NCI-H1436 treated with DMSO at 0.1 percent for 48 hours (cell line): Measurements from ENCODE around the gene NBEAL1.
"Not testable (repeated sequence)": the region's sequence is repeated elsewhere in the genome, so short reads cannot be mapped to it uniquely, and the experiment has no call there.

Experiments
- DNase-seq: peaks from one replicate; lab custom pipeline; 2025; lab: John Stamatoyannopoulos, UW

The NBEAL1 gene

DNA sequence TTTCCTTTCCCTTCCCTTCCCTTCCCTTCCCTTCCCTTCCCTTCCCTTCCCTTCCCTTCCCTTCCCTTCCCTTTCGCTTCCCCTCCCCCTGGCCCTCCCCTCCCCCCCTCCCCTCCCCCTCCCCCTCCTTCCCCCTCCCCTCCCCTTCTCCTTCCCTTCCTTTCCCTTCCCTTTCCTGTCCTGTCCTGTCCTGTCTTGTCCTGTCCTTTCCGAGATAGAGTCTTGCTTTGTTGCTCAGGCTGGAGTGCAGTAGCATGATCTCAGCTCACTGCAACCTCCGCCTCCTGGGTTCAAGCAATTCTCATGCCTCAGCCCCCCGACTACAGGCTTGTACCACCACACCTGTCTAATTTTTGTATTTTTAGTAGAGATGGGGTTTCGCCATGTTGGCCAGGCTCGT is 24.5 kb downstream of the NBEAL1 start:
- DNase-seq = not testable (repeated sequence)

DNA sequence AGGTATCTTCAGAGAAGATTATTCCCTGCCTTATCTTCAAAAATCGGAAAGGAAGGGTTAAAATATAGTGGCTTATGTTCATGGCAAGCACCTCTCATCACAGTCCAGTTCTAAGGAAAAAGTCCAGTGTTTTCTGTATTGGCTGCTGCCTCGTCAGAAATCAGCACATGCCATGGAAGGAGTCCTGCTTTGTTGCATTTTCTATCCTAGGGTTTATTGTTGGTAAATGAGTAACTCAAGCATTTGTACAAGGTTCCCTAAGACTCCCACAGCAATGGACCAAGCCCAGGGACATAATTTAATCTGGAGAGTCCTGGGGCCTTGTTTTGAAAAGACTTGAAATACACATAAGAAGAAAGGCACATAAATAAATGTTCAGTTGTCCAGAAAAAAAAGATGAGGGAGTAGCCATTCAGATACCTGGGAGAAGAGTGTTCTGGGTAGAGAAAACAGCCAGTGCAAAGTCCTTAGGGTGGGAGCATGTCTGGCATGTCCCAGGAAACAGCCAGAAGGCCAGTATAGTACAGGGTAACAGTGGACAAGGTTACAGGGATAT is 26.4 kb downstream of the NBEAL1 start:
- no peak for DNase-seq

- DNase-seq = no peak
Observed at GRCh38 chr2:203042178-203042577, 27.5 kb downstream of the NBEAL1 start.

DNA sequence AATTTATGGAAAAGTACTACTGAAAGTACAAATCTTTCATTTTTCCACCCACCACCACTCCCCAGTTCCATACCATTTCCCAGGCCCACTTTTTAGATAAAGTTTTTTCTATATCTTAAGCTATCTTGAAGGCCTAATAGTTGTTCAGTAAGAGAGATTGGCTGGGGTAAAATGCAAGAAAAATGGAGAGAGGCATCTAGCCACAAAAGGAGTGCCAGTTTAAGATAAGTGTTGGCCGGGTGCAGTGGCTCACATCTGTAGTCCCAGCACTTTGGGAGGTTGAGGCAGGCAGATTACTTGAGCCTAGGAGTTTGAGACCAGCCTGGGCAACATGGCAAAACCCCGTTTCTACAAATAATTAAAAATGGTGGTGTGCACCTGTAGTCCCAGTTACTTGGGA is 28.6 kb downstream of the NBEAL1 start:
- DNase-seq = no peak

GRCh38 chr2:203045867-203046266 is 31.2 kb downstream of the NBEAL1 start:
- DNase-seq = no peak

DNA sequence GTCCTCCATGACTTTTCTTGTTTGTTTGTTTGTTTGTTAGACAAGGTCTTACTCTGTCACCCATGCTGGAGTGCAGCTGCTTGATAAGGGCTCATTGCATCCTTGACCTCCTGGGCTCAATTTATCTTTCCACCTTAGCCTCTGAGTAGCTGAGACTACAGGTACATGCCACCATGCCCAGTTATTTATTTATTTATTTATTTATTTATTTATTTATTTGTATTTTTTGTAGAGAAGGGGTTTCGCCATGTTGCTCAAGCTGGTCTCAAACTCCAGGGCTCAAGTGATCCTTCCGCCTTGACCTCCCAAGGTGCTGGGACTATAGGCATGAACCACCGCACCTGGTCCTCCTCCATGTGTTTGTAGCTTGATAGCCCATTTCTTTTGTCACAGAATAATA is 37.9 kb downstream of the NBEAL1 start:
- DNase-seq = no peak

- DNase-seq = no peak
Observed at GRCh38 chr2:203059567-203060240, 45.0 kb downstream of the NBEAL1 start.

GRCh38 chr2:203061346-203061745 is 46.7 kb downstream of the NBEAL1 start:
- no peak for DNase-seq

DNA sequence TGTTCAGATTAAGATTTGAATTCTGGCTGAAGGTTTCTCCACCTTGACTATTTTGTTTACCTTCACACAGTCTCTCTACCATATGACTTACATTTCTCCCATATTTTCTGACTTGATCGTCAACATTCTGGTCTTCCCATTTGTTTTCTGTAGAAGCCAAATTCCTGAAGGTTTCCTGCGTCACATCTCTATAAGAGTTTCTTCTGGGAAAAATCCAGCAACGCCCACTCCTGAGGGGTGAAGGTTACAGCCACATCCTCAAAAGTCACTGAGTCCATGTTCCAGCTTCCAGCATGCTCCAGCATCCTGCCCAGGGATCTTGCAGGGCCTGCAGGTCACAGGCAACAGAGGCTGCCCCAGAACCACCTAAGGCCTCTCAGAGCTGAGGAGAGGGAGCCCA is 47.5 kb downstream of the NBEAL1 start:
- DNase-seq = no peak

DNA sequence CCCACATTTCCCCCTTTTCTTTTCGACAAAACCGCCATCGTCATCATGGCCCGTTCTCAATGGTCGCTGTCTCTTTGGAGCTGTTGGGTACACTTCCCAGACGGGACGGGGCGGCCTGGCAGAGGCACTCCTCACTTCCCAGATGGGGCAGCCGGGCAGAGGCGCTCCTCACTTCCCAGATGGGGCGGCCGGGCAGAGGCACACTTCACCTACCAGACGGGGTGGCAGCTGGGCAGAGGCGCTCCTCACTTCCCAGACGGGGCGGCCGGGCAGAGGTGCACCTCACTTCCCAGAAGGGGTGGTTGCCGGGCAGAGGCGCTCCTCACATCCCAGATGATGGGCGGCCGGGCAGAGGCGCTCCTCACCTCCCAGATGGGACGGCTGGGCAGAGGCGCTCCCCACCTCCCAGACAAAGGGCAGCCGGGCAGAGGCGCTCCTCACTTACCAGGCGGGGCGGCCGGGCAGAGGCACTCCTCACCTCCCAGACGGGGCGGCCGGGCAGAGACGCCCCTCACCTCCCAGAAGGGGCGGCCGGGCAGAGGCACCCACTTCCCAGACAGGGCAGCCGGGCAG is 51.9 kb downstream of the NBEAL1 start:
- not testable (repeated sequence) for DNase-seq

- no peak for DNase-seq
Observed at GRCh38 chr2:203070701-203071100, 56.0 kb downstream of the NBEAL1 start.

GRCh38 chr2:203071148-203071547 is 56.5 kb downstream of the NBEAL1 start:
- DNase-seq = no peak

- DNase-seq = no peak
Observed at GRCh38 chr2:203072371-203072770, 57.7 kb downstream of the NBEAL1 start.

- DNase-seq = no peak
Observed at GRCh38 chr2:203077451-203077850, 62.8 kb downstream of the NBEAL1 start.

DNA sequence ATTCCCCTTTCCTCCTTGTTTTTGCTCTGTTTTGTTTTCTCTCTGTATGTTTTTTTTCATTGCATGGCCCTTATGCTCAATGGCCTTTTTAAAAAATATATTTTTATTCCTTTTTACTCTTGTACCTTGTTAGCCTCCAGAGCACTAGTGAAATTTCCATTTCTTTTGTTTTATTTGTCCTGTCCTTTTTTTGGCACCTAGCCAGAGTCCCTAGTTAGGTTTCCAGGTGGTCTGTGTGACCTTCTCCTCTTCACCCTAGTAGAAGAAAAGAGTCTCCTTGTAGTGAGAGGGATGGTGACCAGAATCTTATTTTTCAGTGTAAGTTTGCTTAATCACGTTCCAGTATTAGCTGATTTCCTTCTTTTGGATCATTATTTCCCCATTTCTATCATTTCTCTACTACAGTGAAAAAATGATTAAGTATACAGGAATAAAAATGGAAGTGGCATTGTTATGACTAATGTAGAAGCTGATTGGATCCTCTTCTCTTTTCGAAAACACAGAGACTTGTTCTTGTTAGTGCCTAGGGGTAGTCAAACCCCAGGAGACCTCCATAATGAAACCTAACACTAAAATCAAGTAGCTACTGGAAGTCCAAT is 65.9 kb downstream of the NBEAL1 start:
- DNase-seq = no peak

GRCh38 chr2:203083328-203083727 is 68.7 kb downstream of the NBEAL1 start:
- no peak for DNase-seq

DNA sequence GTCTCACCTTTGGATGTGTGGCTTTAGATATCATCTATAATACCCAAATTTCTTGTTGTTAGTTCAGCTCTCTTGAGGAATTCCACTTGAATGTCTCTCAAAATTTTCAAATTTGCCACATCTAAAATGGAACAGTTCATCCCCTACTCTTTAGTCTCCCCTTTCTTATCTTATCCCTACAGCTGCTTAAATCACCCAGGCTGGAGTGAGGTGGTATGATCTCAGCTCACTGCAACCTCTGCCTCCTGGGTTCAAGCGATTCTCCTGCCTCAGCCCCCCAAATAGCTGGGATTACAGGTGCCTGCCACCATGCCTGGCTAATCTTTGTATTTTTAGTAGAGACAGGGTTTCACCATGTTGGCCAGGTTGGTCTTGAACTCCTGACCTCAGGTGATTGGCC is 71.7 kb downstream of the NBEAL1 start:
- not testable (repeated sequence) for DNase-seq

DNA sequence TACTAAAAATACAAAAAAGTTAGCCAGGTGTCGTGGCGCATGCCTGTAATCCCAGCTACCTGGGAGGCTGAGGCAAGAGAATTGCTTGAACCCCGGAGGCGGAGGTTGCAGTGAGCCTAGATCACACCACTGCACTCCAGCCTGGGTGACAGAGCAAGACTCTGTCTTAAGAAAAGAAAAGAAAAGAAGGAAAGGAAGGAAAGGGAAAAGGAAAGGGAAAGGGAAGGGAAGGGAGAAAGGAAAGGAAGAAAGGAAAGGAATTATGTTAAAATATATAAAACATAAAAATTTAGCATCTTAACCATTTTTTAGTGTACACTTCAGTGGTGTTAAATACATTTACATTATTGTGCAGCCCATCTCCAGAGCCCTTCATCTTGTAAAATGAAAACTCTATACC is 76.0 kb downstream of the NBEAL1 start:
- DNase-seq = not testable (repeated sequence)

DNA sequence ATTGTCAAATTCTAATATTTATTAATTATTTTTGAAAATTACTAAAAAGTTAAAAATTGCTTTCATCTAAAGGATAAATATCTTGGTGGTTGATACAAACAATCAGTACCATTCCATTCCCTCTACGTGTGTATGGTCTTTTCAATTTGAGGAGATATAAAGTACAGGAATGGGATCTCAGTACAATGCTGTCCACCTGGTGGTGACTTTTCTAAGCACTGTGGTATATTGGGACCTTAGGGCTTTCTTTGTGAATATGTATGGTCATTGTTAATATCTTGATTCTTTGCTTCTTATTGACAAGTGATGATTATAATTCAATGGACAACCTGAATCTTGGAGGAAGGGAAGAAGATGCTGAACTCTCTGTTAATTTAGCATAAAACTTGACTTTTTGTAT is 83.1 kb downstream of the NBEAL1 start:
- DNase-seq = no peak

GRCh38 chr2:203102357-203102756 is 87.7 kb downstream of the NBEAL1 start:
- not testable (repeated sequence) for DNase-seq

GRCh38 chr2:203104273-203104672 is 89.6 kb downstream of the NBEAL1 start:
- DNase-seq = no peak

GRCh38 chr2:203105996-203106395 is 91.3 kb downstream of the NBEAL1 start:
- no peak for DNase-seq

DNA sequence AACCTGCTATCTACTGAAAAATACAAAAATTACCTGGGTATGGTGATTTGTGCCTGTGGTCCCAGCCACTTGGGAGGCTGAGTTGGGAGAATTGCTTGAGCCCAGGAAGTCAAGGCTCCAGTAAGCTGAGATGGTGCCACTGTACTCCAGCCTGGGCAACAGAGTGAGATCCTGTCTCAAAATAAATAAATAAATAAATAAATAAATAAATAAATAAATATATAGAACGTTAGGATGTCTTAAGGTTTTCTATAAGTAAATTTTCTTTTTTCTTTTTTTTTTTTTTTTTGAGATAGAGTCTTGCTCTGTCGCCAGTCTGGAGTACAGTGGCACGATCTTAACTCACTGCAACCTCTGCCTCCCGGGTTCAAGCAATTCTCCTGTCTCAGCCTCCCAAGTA is 95.8 kb downstream of the NBEAL1 start:
- DNase-seq = not testable (repeated sequence)
